GM12873 (cell line): ENCODE measurements around the gene PLXDC2.

Experiments used
- TF ChIP-seq, protein P1 (sequence below): IDR thresholded peaks from 2 replicates; pipeline ENCODE4 v1.5.1; 2012; ENCODE audit warnings: low read depth, mild to moderate bottlenecking, moderate library complexity, low read length, control low read depth; ENCODE audit not compliant: insufficient read depth; ENCODE audit errors: missing control alignments

PLXDC2 gene

DNA sequence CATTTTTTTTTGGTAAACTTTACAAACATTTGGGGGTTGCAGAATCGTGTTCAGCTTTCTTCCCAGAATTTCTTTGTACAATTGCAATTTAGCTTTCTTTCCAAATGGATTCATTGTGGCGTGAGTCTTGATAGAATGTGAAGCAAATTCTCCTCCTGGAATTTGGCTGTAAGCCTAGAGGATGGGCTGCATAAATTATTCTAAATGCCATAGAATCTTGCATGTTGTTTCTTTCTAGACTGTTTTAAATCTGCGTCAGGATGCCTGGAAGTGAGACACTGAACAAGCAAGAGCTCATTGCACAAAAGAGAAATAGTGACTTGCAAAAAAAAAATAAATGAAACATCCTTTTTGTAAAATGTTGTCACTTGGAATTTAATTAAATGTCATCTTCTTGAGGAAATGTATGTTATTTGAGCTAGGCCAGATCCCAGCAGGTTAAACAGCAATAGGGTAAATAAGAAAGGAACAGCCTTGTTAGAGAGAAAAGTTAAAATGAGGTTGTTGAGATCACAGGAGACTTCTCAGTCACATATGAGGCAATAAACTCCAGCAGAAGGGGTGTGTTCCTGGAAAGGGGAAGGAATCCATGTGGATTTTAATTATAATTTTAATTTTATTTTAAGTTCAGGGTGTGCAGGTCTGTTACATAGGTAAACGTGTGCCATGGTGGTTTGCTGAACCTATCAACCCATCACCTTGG lies 483.0 kb downstream of the PLXDC2 start:
- TF ChIP-seq, protein P1, sequence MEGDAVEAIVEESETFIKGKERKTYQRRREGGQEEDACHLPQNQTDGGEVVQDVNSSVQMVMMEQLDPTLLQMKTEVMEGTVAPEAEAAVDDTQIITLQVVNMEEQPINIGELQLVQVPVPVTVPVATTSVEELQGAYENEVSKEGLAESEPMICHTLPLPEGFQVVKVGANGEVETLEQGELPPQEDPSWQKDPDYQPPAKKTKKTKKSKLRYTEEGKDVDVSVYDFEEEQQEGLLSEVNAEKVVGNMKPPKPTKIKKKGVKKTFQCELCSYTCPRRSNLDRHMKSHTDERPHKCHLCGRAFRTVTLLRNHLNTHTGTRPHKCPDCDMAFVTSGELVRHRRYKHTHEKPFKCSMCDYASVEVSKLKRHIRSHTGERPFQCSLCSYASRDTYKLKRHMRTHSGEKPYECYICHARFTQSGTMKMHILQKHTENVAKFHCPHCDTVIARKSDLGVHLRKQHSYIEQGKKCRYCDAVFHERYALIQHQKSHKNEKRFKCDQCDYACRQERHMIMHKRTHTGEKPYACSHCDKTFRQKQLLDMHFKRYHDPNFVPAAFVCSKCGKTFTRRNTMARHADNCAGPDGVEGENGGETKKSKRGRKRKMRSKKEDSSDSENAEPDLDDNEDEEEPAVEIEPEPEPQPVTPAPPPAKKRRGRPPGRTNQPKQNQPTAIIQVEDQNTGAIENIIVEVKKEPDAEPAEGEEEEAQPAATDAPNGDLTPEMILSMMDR = no peak

DNA sequence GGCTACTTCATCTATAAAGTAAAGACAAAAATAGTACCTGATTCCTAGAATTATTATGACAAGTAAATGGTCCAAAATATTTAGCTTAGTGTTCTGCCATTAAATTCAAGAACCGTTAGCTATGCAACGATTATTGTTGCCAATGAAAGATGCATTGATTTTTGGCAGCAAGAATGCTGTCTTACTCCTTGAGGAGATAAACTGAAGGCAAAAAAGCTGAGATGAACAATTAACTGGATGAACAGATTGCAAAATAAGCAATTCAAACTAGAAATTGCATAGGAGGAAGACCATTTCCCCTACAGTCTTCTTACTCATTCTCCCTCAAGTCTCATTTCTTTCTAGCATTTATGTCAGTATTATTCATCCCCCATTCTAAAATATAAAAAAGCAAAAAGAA lies 484.5 kb downstream of the PLXDC2 start:
- TF ChIP-seq, protein P1 = no peak

- TF ChIP-seq, protein P1 = no peak
Observed at GRCh38 chr10:20302033-20302432, 485.8 kb downstream of the PLXDC2 start.

DNA sequence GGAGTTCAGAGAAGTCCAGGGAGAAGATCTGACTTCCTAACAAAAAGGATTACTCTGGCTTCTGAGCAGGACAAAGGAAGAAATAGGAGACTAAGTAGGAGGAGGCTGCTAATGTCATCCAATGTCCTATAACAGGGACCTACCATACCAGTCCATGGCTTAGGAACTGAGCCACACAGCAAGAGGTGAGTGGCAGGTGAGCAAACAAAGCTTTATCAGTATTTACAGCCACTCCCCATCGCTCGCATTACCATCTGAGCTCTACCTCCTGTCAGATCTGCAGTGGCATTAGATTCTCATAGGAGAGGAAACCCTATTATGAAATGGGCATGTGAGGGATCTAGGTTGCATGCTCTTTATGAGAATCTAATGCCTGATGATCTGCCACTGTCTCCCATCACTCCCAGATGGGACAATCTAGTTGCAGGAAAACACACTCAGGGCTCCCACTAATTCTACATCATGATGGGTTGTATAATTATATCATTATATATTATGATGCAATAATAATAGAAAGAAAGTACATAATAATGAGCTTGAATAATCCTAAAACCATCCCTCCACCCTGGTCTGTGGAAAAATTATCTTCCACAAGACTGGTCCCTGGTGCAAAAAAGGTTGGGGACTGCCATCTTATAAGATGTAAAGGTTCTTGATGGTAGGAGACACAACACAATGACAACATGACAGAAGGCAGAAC lies 487.4 kb downstream of the PLXDC2 start:
- TF ChIP-seq, protein P1 = no peak

DNA sequence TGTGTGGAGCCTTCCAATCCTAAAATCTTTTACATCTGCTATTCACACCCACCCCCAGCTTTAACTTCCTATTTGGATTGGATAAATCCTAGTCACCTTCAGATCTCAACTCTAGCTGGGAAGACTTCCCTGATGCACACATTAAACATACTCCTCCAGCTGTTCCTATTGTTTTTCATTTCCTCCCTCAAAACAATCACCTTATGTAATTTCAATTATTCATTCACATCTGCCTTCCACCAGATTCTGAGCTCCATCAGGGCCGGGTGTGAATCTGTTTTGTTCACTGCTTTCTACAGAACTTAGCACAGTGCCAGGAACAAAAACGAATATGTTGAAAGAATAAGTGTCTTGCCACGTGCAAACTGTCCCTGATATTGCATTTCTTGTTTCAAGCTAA lies 497.4 kb downstream of the PLXDC2 start:
- TF ChIP-seq, protein P1 = no peak

DNA sequence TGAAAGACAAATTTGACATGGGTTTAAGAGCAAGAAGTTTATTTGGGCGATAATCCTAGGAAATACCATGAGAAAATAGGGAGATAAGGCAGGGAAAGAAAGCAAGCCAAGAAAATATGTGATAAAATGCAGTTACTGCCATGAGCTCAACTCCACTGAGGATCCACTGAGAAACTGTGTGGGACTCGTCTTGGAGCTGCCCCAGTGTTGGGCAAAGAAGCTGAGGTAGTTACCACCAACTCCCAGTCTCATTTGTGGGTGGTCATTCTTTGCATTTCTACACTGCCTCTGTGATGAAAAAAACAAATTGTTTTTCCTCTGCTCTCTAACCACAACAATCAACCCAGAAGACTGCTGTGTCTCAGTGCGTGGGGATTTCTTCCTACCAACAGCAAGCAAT lies 498.2 kb downstream of the PLXDC2 start:
- TF ChIP-seq, protein P1 = no peak

DNA sequence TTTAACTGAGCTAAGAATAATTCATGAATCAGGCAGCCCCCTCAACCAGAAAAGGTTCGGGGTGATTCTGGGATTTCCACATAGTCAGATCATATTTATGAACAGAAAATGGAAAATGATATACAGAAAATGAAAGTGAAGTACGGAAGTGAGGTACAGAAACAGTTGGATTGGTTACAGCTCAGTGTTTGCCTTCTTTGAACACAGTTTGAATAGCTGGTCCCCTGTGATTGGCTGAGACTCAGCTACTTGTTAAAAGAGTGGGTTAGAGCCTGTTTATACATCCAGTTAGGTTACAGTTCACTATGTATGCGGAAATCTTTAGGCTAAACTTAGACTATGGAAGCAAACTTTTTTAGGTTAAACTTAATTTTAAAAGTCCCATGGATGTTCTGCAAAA lies 511.7 kb downstream of the PLXDC2 start:
- TF ChIP-seq, protein P1 = no peak
